Keratinocyte (primary cell): ENCODE measurements around the gene PIK3CG. TPM values are rescaled to one million over a fixed set of nuclear protein-coding genes. Genes with fewer than 3 reads are reported as not detected.
"Not testable (repeated sequence)": the region's sequence is repeated elsewhere in the genome, so short reads cannot be mapped to it uniquely, and the experiment has no call there.

Source experiments
- DNase-seq: peaks from one replicate; pipeline ENCODE4 v3.0.0-alpha.2; 2011; ENCODE audit warnings: low read depth, missing footprints, low spot score
- FAIRE-seq: peaks from 2 replicates; lab custom pipeline; 2011; peaks lifted over from hg19 to GRCh38; lab: Jason Lieb, UNC
- H2AFZ ChIP-seq: 2 replicates; pipeline ENCODE4 v1.6.0; 2012; ENCODE audit warnings: low read length, control low read depth, inconsistent platforms; ENCODE audit not compliant: control insufficient read depth
- H3K27ac ChIP-seq: 2 replicates; pipeline ENCODE4 v1.5.1; 2011; ENCODE audit warnings: low read length; ENCODE audit not compliant: control insufficient read depth, insufficient read depth
- H3K27me3 ChIP-seq: 3 replicates; pipeline ENCODE4 v1.6.0; 2011; ENCODE audit warnings: low read length; ENCODE audit not compliant: control insufficient read depth, insufficient read depth; ENCODE audit errors: extremely low read depth
- H3K36me3 ChIP-seq, 2 experiments: 2 replicates in 1 of 2; 3 replicates in 1 of 2; pipeline ENCODE4 v1.5.1; 2011; ENCODE audit warnings: low read length in 2 of 2, mild to moderate bottlenecking in 1 of 2; ENCODE audit not compliant: control insufficient read depth in 2 of 2, insufficient read depth in 2 of 2; ENCODE audit errors: extremely low read depth in 1 of 2
- H3K4me1 ChIP-seq: 3 replicates; pipeline ENCODE4 v1.5.1; 2011; ENCODE audit warnings: low read length; ENCODE audit not compliant: control insufficient read depth, insufficient read depth; ENCODE audit errors: extremely low read depth
- H3K4me2 ChIP-seq: 3 replicates; pipeline ENCODE4 v1.6.0; 2011; ENCODE audit warnings: low read depth, low read length; ENCODE audit not compliant: control insufficient read depth, insufficient read depth; ENCODE audit errors: extremely low read depth
- H3K4me3 ChIP-seq, 3 experiments: fragments of 200-600 bp in 1 of 3; sonication (generic) in 1 of 3; 2 replicates in 2 of 3; 3 replicates in 1 of 3; pipeline ENCODE4 v1.5.1; 2011 to 2016; ENCODE audit warnings: low read length in 3 of 3, mild to moderate bottlenecking in 3 of 3, control low read depth in 2 of 3, inconsistent platforms in 1 of 3, low read depth in 1 of 3, mixed read lengths in 1 of 3, mixed run types in 1 of 3, moderate library complexity in 1 of 3; ENCODE audit not compliant: control insufficient read depth in 2 of 3, insufficient read depth in 2 of 3; ENCODE audit errors: extremely low read depth in 1 of 3
- H3K79me2 ChIP-seq: 2 replicates; pipeline ENCODE4 v1.6.0; 2012; ENCODE audit warnings: low read length; ENCODE audit not compliant: control insufficient read depth, insufficient read depth
- H3K9ac ChIP-seq: 3 replicates; pipeline ENCODE4 v1.6.0; 2011; ENCODE audit warnings: low read length; ENCODE audit not compliant: control insufficient read depth, insufficient read depth; ENCODE audit errors: extremely low read depth
- H3K9me1 ChIP-seq: 3 replicates; pipeline ENCODE4 v1.6.0; 2011; ENCODE audit warnings: low read length; ENCODE audit not compliant: control insufficient read depth, insufficient read depth; ENCODE audit errors: extremely low read depth
- H3K9me3 ChIP-seq: 2 replicates; pipeline ENCODE4 v1.5.1; 2012; ENCODE audit warnings: low read depth, low read length; ENCODE audit not compliant: control insufficient read depth
- H4K20me1 ChIP-seq: 3 replicates; pipeline ENCODE4 v1.6.0; 2011; ENCODE audit warnings: low read length; ENCODE audit not compliant: control insufficient read depth, insufficient read depth; ENCODE audit errors: extremely low read depth
- EZH2 ChIP-seq: IDR thresholded peaks from one replicate; pipeline ENCODE4 v1.6.1; 2012; ENCODE audit warnings: inconsistent platforms, mild to moderate bottlenecking, low read length, moderate library complexity
- dilution Hi-C: fragments of 300-500 bp; cut with MboI; formaldehyde crosslinking; loops from one replicate; pipeline ENCODE4 v1.7.0; 2020; ENCODE audit warnings: low sequenced_read_pairs; ENCODE audit not compliant: extremely low pct_ligation_motif_present
- polyA plus RNA-seq, 5 experiments: library from polyadenylated mRNA; depleted of rRNA in 3 of 5; stranded (reverse) in 3 of 5; stranded (forward) in 1 of 5; unstranded in 1 of 5; fragments of >200 nt; gene quantifications; 1 replicate in 1 of 5; 2 replicates in 3 of 5; 3 replicates in 1 of 5; pipeline versions ENCODE4 v1.2.1 to v1.2.3, GENCODE V29; 2011 to 2012; ENCODE audit warnings: missing spikeins in 2 of 5, low read depth in 1 of 5, low replicate concordance in 1 of 5
- TF ChIP-seq, protein P1 (sequence below), 3 experiments: IDR thresholded peaks in 1 of 3; conservative IDR thresholded peaks in 1 of 3; optimal IDR thresholded peaks in 1 of 3; 2 replicates in 2 of 3; 3 replicates in 1 of 3; pipeline versions ENCODE3 to v1.5.1; 2011; ENCODE audit warnings: low read length in 3 of 3, mild to moderate bottlenecking in 3 of 3, moderate library complexity in 2 of 3, control low read depth in 1 of 3, inconsistent platforms in 1 of 3; ENCODE audit not compliant: insufficient read depth in 2 of 3; ENCODE audit errors: extremely low read depth in 1 of 3

PIK3CG gene
- polyA plus RNA-seq, 1 donor (not counting 4 experiments of a cell fraction or from before 2014, with no cell fraction given), result not detected

DNA sequence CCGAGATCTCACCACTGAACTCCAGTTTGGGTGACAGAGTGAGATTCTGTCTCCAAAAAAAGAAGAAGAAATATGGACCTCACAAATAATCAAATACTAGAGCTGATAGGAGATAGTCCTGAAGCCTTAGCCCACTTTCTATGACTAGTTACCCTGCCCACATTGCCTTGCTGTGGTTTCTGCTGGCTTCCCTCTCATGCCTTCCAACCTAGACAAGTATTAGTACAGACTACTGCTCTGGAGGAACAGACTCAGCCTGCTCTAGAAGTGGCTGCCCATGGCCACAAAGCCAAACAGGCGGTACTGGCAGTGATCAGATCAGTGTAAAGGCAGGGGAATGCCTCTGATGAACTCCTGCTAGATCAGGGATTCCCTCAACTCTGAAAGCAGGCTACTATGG is 89.8 kb downstream of the PIK3CG start:
- Histone ChIP-seq H3K4me2 (no peak overlapping the region), H3K9ac (no peak overlapping the region), H3K4me3 (no peak overlapping the region), H4K20me1 (no peaks in the 10 kb centered on the region), H3K27me3 (no peaks in the 10 kb centered on the region), H3K9me1 (no peaks in the 10 kb centered on the region), H2AFZ (no peak overlapping the region), H3K79me2 (no peaks in the 10 kb centered on the region), H3K4me1 (no peaks in the 10 kb centered on the region), H3K36me3 (no peaks in the 10 kb centered on the region), H3K9me3 (no peaks in the 10 kb centered on the region), H3K27ac (no peak overlapping the region)
- DNase-seq, result no peak
- TF ChIP-seq EZH2, result no peak
- TF ChIP-seq, protein P1, sequence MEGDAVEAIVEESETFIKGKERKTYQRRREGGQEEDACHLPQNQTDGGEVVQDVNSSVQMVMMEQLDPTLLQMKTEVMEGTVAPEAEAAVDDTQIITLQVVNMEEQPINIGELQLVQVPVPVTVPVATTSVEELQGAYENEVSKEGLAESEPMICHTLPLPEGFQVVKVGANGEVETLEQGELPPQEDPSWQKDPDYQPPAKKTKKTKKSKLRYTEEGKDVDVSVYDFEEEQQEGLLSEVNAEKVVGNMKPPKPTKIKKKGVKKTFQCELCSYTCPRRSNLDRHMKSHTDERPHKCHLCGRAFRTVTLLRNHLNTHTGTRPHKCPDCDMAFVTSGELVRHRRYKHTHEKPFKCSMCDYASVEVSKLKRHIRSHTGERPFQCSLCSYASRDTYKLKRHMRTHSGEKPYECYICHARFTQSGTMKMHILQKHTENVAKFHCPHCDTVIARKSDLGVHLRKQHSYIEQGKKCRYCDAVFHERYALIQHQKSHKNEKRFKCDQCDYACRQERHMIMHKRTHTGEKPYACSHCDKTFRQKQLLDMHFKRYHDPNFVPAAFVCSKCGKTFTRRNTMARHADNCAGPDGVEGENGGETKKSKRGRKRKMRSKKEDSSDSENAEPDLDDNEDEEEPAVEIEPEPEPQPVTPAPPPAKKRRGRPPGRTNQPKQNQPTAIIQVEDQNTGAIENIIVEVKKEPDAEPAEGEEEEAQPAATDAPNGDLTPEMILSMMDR (optimal IDR thresholded peaks at IDR 0.05 in 1 of 3, IDR thresholded peaks at IDR 0.05 in 1 of 3, conservative IDR thresholded peaks at IDR 0.05 in 1 of 3; ENCODE audit: extremely low read depth in 1 of 3, insufficient read depth in 2 of 3, low read length in 3 of 3), result no peak
- no peak for FAIRE-seq
- dilution Hi-C loops, result no loop called here

- H3K4me2 ChIP-seq, H4K20me1 ChIP-seq, H3K36me3 ChIP-seq, H2AFZ ChIP-seq, H3K9ac ChIP-seq, H3K79me2 ChIP-seq, H3K27ac ChIP-seq, H3K9me1 ChIP-seq, dilution Hi-C loops, H3K4me3 ChIP-seq, DNase-seq, H3K4me1 ChIP-seq, FAIRE-seq, H3K27me3 ChIP-seq, H3K9me3 ChIP-seq: not testable (repeated sequence)
Observed at GRCh38 chr7:106955857-106956256, 90.8 kb downstream of the PIK3CG start.

Other genes with a start within 250 kb of the PIK3CG start
- gene CCDC71L, start 204.1 kb upstream of the PIK3CG start, polyA plus RNA-seq, result 8.3 to 10.9 TPM (median 10.6 TPM) in 3 replicates
- gene PRKAR2B, start 179.4 kb downstream of the PIK3CG start, polyA plus RNA-seq, result 0.01 TPM in 1 of 3 replicates, not detected in the others